GM12891 (cell line): ENCODE measurements around the gene MEIKIN.

Source experiments
- POU2F2 ChIP-seq: IDR thresholded peaks from 2 replicates; pipeline ENCODE4 v1.6.1; 2011; ENCODE audit warnings: low read depth, mild to moderate bottlenecking, control low read depth, low read length, moderate library complexity
- TAF1 ChIP-seq: IDR thresholded peaks from 2 replicates; pipeline ENCODE4 v1.6.1; 2011; ENCODE audit warnings: low read depth, low read length, control low read depth

DNA sequence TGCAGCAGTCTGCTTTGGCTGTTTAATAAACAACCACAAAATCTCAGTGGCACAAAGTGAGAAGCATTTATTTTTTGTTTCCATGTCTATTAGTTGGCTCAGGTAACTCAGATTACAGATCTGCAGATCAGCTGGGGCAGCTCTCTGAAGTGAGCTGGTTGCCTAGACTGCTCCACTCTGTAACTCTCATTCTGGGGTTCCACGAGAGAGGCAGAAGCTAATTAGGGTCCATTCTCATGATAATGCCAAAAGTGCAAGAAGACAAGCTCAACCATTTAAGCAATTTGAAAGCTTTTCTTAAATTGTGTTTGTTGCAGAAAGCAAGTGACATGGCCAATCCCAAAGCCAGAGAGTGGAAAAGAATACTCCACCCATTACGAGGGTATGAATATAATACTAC lies 13.2 kb downstream of the MEIKIN start:
- TF ChIP-seq POU2F2 (no peak), TAF1 (no peak)
